HG02763 (cell line): ENCODE results near the gene HELZ2.
"Not testable (repeated sequence)": the region's sequence is repeated elsewhere in the genome, so short reads cannot be mapped to it uniquely, and the experiment has no call there.

Experiments
- ATAC-seq: cut with Tn5 transposase; IDR thresholded peaks from one replicate; pipeline ENCODE4 v1.9.1; 2021; ENCODE audit warnings: mild to moderate bottlenecking, moderate library complexity; ENCODE audit not compliant: unreplicated experiment

HELZ2 gene, protein sequence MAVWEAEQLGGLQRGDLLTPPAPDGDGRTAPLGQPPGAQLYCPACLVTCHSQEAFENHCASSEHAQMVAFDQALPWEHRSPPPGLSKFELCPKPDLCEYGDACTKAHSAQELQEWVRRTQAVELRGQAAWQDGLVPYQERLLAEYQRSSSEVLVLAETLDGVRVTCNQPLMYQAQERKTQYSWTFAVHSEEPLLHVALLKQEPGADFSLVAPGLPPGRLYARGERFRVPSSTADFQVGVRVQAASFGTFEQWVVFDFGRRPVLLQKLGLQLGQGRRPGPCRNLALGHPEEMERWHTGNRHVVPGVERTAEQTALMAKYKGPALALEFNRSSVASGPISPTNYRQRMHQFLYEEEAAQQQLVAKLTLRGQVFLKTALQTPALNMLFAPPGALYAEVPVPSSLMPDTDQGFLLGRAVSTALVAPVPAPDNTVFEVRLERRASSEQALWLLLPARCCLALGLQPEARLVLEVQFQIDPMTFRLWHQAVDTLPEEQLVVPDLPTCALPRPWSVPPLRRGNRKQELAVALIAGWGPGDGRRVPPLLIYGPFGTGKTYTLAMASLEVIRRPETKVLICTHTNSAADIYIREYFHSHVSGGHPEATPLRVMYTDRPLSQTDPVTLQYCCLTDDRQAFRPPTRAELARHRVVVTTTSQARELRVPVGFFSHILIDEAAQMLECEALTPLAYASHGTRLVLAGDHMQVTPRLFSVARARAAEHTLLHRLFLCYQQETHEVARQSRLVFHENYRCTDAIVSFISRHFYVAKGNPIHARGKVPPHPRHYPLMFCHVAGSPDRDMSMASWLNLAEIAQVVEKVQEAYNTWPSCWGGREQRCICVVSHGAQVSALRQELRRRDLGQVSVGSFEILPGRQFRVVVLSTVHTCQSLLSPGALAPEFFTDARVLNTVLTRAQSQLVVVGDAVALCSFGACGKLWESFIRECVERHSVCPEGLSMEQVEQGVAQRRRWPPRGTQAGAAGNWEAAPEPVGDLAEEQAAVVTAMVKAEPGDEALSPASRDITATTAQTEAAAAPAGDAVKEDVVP (N-terminal part only)

DNA sequence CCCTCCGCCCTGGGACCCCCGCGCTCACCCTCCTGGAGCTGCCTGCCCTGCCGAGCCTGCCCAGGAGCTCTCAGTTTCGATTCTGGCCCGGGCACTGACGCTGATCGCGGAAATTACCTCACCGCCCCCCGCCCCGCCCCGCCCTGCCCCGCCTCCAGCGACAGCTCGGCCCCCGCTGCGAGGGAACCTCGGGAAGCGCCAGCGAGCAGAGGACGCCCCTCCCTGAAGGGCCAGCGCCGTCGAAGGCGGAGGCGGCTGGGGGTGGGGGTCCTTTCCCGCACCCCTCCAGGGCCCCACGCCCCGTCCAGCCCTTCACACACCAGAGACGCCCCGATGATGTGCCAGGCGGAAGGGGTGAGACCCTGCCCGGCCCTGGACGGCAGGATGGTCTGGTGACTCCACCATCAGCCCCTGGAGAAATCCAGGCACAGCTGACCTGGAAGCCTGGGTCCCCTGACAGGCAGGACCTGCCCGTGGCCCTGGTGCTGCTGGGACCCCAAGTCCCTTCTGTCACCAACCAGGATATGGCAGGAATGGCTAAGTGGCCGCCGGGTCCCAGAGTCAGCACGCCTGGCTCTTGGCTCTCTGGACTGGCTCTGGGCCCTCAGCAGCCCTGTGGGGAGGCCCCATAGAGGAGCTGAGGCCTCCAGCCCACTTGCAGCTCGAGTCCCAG lies at the start of gene HELZ2:
TSS of gene HELZ2 (minus strand) at position 84 of the 673 bp plus-strand sequence. CDS start 1,854 bp downstream, outside the sequence.
- no peak for ATAC-seq

DNA sequence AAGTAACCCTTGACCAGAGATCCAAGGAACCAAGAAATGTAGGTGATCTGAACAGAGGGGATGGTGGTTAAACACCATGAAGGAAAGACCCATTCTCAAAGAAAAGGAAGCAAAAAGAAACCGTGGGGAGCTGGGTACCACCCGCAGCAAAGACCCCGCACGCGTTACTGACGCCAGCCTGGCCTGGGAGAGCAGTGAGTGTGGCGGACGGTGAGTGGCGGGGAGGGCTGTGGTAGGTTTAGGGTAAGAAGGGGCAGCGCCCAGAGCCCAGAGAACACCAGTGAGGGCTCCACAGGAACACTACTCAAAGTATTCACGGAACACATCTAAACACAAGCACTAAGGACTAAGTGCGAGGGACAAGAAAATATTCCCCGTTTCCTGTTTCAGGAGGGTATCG lies 48.7 kb upstream of the HELZ2 start:
- no peak for ATAC-seq

DNA sequence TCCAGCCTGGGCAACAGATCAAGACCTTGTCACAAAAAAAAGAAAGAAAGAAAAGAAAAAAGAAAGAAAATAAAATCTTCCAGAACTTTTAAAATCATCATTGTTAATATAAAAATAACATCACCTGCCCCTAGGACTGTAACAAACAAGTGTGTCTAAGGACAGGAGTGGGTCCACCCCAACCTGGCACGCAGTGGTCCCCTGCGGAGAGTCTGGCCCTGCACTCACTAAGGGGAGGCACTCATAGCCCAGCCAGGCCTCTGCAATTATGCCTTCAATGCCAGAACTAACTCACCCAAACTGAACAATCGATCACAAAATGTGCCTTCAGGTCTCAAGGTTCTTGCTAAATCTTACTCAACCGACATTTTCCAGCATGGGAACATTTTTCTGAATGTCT lies 48.1 kb upstream of the HELZ2 start:
- no peak for ATAC-seq

DNA sequence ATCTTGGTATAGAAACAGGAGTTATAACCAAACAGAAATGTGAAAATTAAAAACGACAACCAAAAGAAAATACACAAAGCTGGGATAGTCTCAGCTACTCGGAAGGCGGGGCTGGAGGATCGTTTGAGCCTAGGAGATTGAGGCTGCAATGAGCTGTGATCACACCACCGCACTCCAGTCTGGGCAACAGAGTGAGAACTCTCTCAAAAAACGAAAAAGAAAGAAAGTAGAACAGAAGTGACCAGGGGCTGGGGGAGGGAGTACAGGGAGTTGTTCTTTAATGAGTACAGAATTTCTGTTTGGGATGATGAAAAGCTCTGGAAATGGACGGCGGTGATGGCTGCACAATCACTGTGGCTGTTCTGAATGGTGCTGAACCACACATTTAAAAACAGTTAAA lies 47.0 kb upstream of the HELZ2 start:
- no peak for ATAC-seq

GRCh38 chr20:63619505-63619904 lies 45.5 kb upstream of the HELZ2 start:
- ATAC-seq: no peak

- ATAC-seq: no peak
These were observed 45.0 kb upstream of the HELZ2 start for GRCh38 chr20:63619086-63619485.

GRCh38 chr20:63618291-63618980 lies 44.4 kb upstream of the HELZ2 start:
- ATAC-seq: no peak

DNA sequence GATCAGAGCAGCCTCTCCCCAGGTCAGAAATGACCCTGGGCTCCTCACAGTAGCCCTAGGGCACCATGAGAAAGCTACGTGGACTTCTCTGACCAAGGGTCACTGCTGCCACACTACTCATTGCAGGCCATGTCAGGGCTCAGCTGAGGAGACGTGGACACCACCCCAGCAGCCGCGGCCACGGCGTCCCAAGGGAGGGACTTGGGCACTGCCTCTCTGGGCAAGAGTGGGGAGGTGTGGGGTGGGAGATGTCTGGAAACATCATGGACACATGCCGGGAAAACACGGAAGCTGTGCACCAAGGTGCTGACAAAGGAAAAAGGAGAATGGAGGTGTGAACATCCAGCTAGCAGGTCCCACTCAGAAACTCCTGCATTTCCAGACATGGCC lies 43.8 kb upstream of the HELZ2 start:
- no peak for ATAC-seq

DNA sequence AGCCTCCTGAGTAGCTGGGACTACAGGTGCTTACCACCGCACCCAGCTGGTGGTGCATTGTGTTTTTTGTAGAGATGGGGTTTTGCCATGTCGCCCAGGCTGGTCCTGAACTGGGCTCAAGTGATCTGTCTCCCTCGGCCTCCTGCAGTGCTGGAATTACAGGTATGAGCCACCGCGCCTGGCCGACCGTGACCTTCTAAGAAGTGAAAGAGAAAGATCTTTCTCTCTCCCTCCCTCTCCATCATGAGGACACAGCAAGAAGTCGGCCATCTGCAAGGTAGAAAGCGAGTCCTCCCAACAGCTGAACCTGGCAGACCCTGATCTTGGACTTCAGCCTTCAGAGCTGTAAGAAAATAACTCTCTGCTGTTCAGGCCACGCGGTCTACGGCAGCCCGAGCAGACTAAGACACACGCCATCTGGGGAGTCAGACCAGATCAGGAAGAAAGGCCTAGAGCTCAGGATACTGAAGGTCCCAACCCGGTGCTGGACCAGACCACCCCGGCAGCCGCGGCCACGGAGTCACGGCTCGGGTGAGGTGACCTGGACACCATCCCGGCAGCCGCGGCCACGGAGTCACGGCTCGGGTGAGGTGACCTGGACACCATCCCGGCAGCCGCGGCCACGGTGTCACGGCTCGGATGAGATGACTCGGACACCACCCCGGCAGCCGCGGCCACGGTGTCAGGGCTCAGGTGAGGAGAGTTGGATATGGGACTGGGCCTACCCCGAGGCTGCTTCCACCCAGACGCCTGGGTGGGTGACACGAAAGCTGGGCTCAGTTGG lies 43.2 kb upstream of the HELZ2 start:
- no peak for ATAC-seq

GRCh38 chr20:63613863-63614594 lies 40.0 kb upstream of the HELZ2 start:
- ATAC-seq: not testable (repeated sequence)

- no peak for ATAC-seq
These were observed 38.4 kb upstream of the HELZ2 start for GRCh38 chr20:63612276-63612931.

- ATAC-seq: no peak
These were observed 37.6 kb upstream of the HELZ2 start for GRCh38 chr20:63611646-63612045.

GRCh38 chr20:63610581-63611435 lies 36.8 kb upstream of the HELZ2 start:
- ATAC-seq: no peak

GRCh38 chr20:63606686-63607085 lies 32.6 kb upstream of the HELZ2 start:
- no peak for ATAC-seq

- ATAC-seq: no peak
These were observed 28.3 kb upstream of the HELZ2 start for GRCh38 chr20:63602321-63602720.

- ATAC-seq: not testable (repeated sequence)
These were observed 27.6 kb upstream of the HELZ2 start for GRCh38 chr20:63601679-63602078.

DNA sequence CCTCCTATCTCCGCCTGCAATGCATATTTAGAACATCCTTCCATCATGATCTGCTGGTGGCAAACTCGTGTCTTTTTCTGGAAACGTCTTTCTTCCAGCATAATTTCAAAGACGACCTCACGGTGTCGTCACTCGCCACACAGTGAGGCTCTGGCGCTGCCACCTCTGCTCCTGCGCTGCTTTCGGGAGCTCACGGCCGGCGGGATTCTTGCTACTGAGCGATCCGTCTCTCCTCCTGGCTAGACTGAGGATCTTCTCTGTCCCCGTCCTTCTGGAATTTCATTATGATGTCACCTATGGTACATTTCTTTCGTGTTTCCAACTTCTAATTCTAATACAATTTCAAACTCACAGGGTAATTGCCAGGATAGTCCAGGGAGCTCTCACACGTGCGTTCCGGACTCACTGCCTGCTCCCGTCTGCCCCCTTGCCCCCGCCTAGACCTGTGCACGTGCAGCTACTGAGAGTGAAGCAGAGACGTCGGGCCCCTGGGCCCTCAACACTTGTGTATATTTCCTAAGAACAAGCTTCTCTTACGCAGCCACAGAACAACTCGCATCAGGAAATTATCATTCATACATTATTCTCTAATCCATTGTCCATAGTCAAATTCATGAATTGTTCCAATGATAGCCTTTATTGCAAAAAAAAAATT lies 25.5 kb upstream of the HELZ2 start:
- ATAC-seq: no peak
